Activated CD4-positive, CD25-positive, alpha-beta regulatory T cell treated with anti-CD3 and anti-CD28 coated beads, Interleukin-2, amount 50 U/mL, for 72 hours (primary cell): Measurements from ENCODE around the gene PRKACA.
"Not testable (repeated sequence)": the region's sequence is repeated elsewhere in the genome, so short reads cannot be mapped to it uniquely, and the experiment has no call there.

Experiments
- DNase-seq: peaks from one replicate; pipeline ENCODE4 v3.0.0; 2021

Gene PRKACA

GRCh38 chr19:14147797-14148605, 30.4 kb upstream of the PRKACA start:
- DNase-seq, result peak; percentile 52

DNA sequence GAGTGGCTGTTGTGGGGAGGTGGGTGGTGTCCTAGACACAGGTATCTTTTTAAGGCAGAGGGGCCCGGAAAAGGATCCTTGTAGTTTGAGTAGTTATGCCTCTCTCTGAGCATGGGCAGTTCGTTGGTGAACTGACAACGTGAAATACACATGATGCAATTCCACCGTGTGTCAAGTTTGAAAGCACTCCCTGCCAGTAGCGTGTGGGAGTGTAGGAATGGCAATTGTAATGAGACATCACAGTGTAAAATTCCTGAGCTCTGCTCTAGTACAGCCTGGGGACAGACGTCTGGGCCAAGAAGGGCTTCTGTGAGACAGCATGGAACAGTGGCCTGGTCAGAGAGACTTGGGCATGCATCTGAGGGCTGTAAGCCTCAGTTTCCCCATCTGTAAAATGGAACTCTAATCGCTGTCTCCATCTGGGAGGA, 29.2 kb upstream of the PRKACA start:
- DNase-seq, result no peak

DNA sequence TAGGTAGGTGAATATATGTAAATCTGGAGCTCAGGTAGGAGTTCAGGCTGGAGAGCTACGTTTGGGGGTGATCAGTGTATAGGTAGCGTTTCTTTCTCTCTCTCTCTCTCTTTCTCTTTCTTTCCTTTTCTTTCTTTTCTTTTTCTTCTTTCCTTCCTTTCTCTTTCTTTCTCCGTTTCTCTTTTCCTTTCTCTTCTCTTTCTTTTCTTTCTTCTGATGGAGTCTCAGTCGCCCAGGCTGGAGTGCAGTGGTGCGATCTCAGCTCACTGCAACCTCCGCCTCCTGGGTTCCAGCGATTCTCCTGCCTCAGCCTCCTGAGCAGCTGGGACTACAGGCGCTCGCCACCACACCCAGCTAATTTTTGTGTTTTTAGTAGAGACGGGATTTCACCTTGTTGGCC, 28.6 kb upstream of the PRKACA start:
- DNase-seq, result not testable (repeated sequence)

GRCh38 chr19:14145381-14145780, 27.8 kb upstream of the PRKACA start:
- DNase-seq, result no peak

GRCh38 chr19:14142262-14143190, 25.0 kb upstream of the PRKACA start:
- DNase-seq, result no peak

- no peak for DNase-seq
These were observed 23.5 kb upstream of the PRKACA start for GRCh38 chr19:14141041-14141440.

DNA sequence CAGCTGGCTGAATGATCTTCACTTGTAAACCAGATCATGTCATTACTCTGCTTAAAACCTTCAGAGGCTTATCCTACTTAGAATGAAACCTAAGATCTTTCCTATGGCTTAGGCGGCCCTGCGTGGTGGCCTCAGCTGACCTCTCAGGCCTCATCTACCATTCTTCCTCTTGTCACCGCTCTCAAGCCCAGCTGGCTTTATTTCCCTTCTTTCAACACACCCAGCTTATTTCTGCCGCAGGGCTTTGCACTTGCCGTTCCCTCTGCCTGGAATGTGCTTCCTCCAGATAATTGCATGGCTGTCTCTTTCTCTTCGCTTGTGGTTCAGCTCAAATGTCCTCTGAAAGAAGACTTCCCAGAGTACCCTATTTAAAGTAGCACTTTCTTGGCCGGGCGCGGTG, 22.4 kb upstream of the PRKACA start:
- DNase-seq, result no peak

GRCh38 chr19:14138576-14139265, 21.2 kb upstream of the PRKACA start:
- no peak for DNase-seq

DNA sequence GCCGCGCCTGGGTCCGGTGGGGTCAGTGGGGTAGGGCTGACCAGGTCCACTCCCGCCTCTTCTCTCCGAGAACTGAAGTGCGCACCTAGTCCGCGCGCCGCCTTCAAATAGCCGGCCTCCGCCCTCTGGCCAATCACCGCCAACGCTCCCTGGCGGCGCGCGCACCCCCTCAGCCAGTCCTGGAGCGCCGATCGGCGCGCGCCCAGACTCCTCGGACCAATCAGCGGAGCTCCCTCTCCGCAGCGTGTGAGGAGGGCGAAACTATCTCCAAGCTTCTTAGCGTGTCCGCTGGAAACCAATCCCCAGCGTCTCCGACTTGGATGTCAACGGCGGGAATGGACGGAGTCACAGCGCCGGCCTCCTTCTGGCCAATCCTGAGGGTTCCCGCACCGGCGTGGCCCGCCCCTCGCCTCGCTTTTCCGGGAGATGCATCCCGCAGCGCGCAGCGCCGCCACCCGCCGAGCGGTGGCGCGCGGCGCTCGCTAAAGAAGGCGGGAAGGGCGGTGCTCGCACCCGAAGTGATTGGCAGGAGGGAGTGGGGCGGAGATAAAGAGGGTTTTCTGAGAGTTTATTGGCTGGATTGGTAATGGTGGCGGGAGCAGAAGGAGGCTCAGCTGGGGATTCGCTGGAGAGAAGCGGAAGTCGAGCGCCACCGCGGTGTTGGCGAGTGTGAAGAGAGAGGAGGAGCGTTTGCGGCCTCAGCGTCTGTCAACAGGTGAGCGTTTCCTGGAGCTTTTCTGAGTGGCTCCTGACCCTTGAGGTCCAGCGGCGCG, 19.1 kb upstream of the PRKACA start, which contains the start of gene ASF1B:
Gene ASF1B, minus strand, starts transcription at position 81 of the 773 bp plus-strand sequence. CDS start 133 bp downstream, outside the sequence.
- peak; percentile 97 for DNase-seq

DNA sequence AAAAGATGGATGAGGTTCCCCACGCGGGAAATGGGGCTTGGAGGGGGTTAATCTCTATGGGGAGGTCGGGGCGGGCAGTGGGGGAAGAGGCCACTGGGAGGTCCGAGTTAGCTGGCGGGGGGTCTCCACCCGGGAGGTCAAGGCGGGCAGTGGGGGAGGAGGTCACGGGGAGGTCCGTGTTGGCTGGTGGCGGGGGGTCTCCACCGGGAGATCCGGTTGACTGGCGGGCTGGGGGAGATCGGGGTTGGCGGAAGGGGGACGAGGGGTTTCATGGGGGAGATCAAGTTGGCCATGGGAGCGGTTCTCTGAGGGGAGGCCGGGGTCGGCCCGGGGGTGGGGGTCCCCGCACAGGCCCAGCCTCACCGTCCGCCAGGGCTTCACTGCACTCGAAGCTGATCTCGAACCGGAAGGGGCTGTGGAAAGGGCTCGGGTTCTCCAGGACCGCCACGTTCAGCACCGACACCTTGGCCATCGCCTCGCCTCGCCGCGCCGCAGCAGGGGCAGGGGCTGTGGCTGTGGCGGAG, 18.5 kb upstream of the PRKACA start:
- DNase-seq, result no peak

DNA sequence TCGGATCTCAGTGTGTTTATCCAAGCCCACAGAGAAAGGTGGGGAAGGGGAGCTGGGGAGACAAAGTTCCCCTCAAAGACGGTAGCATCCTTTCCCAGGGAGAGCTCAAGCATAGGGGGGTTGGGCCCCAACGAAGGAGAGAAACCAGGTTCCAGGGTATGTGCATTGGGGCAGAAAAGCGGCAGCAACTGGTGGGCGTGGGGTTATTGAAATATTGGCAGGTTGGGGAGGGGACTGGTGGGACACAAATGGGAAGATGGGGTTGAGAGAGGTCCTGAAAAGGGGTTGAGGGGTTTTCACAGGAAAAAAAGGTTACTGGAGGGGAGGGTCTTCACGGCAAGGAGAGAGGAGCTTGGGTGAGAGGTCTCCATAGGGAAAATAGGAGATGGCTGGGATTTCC, 17.8 kb upstream of the PRKACA start:
- DNase-seq, result no peak

- no peak for DNase-seq
These were observed 10.5 kb upstream of the PRKACA start for GRCh38 chr19:14127929-14128509.

GRCh38 chr19:14127176-14127575, 9.6 kb upstream of the PRKACA start:
- DNase-seq, result no peak

DNA sequence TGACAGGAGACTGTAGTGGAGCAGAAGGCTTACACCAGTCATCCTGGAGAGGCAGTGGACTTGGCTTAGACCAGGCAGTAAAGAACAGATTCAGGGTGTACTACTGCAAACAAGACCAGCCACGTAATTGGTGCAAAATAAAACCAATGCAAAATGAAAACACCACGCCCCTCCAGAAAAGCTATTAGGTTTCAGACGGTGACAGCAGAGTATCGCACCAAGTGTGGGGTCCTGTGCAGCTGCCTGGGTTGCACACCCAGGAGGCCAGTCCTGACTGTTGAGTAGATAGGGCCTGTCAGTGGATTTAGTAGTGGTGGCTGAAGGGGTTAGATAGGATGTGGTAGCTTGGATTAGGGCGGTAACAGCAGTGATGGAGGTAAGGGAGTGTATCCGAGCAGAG, 5.4 kb upstream of the PRKACA start:
- DNase-seq, result no peak

DNA sequence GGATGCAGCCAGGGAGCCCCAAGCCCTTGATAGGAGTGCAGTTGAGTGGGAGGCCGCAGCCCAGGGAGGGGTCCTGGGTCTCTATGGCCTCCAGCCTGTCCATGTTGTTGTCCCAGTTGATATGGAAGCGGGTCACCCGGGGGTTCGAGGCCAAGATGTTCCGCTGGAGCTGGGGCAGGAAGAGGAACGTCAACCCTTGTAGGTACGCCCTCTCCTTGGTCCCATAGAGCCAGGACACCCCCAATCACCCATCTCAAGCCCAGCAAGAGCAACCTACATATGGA, 2.9 kb upstream of the PRKACA start:
- DNase-seq, result no peak

- no peak for DNase-seq
These were observed 2.3 kb upstream of the PRKACA start for GRCh38 chr19:14119644-14120496.

DNA sequence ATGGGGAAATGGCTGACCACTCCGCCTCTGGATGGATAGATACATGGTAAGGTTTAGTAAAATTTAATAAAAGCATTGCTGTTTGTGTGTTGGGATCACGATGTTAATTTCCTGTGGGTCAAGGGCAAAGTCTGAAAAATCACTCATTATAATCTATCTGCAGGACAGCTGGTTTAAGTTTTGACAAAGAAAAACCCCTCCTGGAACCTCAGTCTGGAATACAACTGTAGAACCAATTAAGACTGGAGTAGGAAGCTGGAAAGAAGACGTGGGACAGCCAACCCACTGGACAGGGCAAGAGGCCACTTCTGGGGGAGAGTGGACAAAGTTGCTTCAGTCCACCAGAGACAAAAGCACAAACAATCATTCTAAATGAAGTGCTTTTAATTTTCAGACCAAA, 1.6 kb upstream of the PRKACA start:
- no peak for DNase-seq

GRCh38 chr19:14118165-14119051, 846 bp upstream of the PRKACA start:
- peak; percentile 37 for DNase-seq

GRCh38 chr19:14116918-14117578, 514 bp downstream of the PRKACA start:
- DNase-seq, result peak; percentile 41
